Measurements from ENCODE around the gene ASGR1.
"Not testable (repeated sequence)": the region's sequence is repeated elsewhere in the genome, so short reads cannot be mapped to it uniquely, and the experiment has no call there.

The ASGR1 gene

DNA sequence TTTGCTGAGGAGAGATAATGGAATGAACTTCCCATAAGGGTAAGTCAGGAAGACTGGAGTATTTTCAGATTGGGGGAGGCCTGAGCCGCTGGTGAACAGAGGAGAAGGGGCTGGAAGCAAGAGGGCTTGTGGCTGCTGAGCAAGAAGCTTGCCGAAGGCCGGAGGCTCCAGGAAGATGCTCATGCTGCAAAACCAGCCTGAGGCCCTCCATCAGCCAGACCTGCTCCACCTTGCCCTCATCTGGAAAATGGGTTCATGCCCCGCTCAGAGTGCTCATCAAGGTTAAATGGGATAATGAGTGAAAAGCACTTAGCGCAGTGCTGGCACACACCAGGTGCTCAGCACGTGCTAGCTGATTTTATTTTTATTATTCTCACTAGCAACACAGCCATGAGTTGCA lies 5.5 kb upstream of the ASGR1 start:
- no peak for FAIRE-seq

DNA sequence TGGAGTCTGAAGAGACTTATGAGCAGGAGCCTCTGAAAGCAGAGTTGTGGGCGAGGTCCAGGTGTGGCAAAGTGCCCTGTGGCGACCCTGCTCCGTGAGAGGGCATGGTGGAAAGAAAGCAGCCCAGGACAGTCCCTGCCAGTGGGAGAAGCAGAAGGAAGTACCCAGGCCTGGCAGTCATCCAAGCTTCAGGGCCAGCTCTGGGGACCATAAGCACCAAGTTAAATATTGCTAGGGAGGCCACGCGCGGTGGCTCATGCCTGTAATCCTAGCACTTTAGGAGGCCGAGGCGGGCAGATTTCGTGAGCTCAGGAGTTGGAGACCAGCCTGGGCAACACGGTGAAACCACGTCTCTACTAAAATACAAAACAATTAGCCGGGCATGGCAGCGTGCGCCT lies 4.9 kb upstream of the ASGR1 start:
- FAIRE-seq: no peak

DNA sequence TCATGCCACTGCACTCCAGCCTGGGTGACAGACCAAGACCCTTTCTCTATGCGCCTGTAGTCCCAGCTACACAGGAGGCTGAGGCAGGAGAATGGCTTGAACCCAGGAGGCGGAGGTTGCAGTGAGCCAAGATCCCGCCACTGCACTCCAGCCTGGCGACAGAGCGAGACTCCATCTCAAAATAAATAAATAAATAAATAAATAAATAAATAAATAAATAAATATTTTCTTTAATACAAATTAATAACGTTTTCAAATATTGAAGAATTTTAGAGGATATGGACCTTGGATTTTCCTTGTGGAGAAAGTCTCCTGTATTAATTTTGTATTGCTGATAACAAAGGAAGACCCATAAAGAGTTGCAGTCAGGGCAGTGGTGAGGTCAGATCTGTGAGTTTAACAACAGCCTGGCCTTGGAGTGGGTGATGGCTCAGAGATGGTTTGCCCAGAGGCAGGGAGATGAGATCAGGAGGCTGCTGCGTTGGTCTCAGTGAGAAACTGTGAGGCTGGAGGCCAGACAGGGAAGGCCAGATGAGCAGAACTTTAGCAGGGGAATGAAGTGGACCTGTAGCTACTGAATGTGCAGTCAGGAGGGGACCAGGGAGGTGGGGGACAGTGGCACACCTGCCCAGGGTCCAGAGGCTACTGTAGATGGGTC lies 4.4 kb upstream of the ASGR1 start:
- no peak for FAIRE-seq

DNA sequence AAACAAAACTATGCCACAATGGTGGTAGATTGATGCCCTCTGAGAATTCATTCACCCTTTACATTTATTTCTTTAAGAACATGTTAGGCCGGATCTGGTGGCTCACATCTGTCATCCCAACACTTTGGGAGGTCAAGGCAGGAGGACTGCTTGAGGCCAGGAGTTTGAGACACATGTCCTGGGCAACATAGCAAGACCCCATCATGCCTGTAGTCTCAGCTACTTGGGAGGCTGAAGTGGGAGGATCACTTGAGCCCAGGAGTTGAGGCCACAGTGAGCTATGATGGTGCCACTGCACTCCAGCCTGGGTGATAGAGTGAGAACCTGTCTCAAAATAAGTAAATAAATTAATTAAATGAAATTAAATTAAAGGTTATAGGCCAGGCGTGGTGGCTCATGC lies 2.9 kb upstream of the ASGR1 start:
- not testable (repeated sequence) for FAIRE-seq

DNA sequence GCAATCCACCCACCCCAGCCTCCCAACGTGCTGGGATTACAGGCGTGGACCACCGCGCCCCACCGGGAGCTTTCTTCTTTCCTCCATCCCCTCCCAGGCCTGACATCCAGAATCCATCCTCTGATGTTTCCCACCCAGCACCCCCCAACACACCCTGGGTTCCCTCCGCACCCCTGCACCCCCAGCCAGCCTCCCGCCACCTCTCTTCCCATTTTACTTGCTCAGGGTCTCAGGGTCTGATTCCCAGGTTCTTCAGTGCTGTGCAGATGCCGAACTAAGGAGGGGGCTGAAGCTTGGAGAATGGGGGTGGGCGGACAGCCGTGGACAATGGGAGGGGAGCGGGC lies 225 bp downstream of the ASGR1 start:
- FAIRE-seq: no peak

DNA sequence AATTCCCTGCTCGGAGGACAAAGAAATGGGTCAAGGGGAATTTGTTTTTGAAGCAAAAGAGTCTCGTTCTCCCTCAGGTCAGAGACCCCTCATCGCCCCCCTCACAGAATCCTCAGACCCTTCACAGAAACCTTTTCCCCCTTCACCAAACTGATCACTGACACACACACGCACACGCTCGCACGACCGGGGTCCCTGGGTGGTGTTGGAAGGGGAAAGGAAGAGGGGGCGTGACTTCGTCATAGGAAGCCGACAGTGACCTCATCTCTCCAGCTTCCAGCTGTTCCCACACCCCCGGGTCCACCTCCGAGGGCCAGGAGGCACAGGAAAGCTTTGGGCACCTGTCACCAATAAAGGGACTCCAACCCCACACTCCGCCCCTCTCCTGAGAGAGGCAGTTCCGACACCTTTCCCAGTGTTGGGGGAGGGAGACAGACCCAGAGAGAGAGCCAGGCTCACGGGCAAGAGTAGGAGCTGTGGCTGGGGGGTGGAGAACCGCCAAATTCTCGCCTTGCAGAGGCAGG lies 1.2 kb downstream of the ASGR1 start:
- FAIRE-seq: no peak

DNA sequence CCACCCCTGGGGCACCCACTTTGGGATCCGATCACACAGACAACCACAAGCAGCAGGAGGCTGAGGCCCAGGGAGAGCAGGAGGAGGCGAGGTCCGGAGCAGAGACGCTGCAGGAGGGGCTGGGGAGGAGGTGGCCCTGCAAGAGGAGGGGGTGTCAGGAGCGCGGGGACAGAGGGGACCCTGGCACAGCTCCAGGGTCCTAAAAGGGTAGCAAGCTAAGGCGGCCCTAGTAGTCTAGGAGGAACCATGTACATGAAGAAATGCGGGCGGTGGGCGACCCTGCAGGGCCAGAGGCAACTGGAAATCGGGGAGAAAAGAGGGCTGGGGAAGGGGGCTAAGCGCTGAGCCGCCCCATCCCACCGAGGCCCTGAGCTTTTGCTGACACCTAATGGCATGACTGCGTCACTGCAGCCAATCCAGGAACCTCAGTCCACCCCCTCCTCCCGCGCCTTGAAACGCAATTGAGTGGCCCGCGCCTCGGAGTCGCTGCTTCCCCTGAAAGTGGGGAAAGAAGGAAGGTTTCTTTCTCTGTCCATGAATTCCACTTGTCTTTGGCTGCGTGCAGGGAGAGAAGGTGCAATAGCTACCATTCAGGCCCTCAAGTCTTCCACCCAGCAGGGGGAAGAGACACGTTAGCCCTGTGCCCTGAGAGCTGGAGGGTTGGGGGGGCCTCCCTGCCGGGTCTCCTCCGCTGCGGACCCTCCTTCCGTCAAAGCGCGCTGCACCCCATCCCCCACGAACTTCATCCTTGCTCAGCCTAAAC lies 1.8 kb downstream of the ASGR1 start:
- no peak for FAIRE-seq

DNA sequence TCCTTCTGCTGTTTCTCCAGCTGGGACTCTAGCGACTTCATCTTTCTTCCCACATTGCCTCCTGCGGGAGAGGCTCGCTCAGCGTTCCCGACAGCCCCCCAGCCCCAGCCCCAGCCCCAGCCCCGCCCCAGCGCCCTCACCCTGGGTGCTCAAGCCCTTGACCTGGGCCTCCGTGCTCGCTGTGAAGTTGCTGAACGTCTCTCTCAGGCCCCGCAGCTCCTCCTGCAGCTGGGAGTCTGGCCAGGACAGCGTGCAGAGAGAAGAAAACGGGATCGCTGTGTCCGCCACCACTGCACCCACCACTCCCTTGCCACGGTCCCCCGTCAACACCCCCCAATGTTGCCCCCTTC lies 2.4 kb downstream of the ASGR1 start:
- no peak for FAIRE-seq

DNA sequence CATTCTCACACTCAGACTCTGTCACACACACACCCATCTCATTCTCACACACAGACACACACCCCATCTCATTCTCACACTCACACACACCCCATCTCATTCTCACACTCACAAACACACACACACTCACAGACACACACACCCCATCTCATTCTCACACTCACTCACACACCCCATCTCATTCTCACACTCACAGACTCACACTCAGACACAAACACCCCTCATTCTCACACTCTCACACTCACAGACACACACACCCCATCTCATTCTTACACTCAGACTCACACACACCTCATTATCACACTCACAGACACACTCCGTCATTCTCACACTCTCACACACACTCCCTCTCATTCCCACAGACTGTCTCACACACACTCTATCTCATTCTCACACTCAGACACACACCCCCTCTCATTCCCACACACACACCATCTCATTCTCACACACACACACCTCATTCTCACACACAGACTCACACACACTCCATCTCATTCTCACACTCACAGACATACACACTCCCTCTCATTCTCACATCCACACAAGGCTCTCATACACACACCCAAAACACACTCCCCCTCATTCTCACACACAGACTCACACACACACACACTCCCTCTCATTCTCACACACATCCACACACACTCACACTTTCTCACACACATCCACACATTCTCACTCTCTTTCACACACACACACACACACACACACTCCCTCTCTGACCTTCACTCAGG lies 2.9 kb downstream of the ASGR1 start:
- FAIRE-seq: no peak

DNA sequence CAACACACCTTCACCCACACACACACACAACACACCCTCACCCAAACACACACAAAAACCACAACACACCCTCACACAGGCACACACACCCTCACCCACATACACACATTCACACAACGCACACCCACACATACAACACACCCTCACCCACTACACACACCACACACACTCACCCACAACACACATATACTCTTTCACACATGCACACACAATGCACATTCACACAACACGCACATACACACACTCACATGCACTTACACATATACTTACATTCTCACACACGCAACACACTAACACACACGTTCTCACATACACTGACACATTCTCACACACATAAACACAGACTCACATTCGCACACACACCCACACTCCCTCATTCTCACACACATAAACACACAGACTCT lies 3.8 kb downstream of the ASGR1 start:
- no peak for FAIRE-seq

DNA sequence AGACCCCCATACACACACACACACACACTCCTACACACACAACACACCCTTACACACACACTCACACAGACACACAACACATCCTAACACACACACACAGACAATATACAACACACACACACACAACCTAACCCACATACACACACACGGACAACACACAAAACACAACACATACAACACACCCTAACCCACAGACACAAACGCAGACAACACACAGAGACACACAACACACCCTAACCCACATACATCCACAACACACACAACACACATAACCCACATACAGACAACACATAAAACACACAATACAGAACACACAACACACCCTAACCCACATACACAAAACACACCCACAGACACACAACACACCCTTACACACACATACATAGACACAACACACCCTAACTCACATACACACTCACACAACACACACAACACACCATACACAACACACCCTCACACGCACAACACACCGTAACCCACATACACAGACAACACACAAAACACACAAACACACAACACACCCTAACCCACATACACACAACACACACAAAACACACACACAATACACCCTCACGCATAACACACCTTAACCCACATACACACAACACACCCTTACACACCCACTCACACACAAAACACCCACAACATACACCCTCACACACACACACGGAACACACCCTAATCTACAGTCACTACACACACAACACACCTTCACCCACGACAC lies 4.4 kb downstream of the ASGR1 start:
- FAIRE-seq: no peak

DNA sequence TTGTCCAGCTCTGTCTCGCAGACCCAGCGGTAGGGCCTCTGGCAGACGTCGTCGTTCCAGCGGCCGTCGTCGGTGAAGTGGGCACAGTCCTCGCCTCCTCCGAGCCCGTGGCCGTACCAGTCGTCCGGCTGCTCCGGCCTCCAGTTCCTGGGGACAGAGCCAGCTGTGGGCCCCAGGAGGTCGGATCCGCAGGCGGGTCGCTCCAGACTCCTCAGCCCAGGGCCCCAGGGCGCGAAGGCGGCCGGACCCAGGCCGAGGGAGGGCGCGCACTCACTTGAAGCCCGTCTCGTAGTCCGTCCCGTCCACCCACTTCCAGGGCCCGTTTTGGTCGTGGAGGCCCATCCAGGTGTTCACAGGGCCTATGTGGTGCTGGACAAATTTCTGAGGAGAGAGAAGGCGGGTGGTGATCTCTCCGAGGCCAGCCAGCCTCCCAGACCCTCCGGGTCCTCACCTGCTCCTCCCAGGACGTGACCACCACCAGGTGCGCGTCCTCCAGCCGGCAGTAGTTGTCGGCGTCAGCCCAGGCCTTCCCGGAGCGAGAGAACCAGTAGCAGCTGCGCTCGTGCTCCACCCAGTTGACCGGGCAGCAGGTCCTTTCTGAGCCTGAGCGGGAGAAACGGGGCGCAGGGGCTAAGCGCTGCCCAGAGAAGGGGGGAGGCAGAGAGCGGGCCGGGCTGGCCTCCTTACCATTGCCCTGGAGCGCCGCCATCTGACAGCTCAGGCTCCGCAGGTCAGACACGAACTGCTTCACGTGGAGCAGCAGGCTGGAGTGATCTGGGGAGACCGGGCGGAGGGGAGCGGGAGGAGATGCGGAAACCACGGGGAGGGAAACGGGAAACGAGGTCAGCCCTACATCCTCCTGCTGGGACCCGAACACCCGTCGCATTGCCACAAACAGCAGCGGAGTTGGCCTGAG lies 5.2 kb downstream of the ASGR1 start:
- no peak for FAIRE-seq

DNA sequence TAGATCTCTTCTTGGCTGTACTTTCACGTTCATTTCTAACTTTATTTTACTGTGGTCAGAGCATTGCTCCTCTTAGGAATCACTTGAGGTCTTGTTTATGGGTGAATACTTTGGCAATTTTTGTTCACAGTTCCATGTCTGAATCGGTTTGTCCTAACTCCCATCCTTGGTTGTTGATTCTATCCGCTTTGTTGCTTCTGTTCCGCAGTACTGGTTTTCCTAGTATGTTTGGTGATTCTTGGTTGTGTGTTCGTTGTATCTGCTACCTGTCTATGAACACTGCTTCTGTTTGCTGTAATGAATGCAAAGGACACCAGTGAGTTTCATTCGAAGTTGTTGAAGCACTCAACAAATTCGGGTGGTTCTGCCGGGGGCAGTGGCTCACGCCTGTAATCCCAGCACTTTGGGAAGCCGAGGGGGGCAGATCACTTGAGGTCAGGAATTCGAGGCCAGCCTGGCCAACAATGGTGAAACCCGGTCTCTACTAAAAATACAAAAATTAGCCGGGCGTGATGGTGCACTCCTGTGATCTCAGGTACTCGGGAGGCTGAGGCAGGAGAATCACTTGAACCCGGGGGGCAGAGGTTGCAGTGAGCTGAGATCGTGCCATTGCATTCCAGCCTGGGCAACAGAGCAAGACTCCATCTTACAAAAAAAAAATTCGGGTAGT lies 6.5 kb downstream of the ASGR1 start:
- not testable (repeated sequence) for FAIRE-seq

DNA sequence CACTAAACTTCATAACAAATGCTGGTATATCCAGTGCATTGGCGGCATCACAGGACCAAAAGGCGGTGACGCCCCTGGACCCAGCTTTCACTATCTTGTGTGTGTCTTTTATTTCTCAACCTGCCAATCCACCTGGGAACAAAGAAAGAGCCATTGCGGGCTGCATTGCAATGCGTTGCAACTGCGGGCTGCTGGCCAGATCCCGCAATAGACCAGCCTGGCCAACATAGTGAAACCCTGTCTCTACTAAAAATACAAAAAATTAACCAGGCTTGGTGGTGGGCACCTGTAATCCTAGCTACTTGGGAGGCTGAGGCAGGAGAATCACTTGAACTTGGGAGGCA lies 9.6 kb downstream of the ASGR1 start:
- not testable (repeated sequence) for FAIRE-seq

DNA sequence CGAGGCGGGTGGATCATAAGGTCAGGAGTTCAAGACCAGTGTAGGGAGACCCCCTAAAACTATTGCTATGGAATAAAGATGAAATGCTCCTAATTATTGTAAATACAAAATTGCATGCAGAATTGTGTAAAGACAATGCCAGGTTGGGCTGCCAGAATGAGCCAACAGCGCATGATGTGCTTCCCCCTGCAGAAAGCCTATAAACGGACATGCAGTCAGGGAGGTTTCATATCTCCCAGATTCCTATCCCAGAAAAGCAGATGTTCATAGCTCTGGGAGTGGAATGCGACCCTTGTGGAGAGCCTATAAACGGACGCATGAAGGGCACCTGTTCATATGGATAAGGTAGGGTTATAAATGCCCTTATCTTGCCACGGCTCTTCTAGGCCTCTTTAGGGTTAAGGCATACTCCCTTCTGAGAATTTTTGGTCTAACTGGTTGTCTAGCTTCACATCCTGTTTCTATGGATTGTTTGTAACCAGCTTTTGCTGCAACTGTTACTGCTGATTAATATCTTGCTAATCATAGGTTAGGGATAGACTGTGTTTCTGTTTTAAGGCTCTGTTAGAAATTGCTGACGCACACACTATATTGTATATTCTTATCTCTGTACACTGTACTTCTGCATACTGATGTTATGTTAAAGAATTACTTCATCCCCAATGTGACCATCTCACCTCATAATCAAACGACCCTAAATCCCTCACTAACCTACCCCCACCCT lies 10.2 kb downstream of the ASGR1 start:
- FAIRE-seq: not testable (repeated sequence)

DNA sequence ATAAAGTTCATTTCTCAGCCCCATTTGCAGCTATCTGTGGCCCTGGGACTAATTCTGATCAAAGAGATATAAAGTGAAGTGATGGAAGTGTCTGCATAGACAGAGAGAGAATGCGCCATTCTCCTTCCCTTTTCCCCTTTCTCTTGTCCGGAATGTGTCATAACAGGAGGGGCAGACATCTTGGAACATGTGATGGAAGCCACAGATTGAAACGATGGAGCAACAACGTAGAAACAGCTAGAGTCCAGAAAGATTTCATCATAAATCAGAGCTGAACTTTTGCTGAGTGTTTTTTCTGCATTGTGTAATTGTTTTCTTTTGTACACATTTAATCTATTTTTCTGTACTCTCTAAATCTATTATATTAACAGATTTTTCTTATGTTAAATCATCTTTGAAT lies 11.3 kb downstream of the ASGR1 start:
- no peak for FAIRE-seq

DNA sequence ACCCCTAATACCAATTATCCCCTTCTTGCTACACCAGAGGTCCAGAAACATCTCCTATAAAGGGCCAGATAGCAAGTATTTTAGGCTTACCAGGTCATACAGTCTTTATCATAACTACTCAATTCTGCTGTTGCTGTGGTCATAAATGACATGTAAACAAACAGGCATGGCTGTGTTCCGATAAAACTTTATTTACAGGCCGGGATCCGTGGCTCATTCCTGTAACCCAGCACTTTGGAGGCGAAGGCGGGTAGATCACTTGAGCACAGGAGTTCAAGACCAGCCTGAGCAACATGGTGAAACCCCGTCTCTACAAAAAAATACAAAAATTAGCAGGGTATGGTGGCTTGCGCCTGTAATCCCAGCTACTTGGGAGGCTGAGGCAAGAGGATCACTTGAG lies 12.3 kb downstream of the ASGR1 start:
- no peak for FAIRE-seq

DNA sequence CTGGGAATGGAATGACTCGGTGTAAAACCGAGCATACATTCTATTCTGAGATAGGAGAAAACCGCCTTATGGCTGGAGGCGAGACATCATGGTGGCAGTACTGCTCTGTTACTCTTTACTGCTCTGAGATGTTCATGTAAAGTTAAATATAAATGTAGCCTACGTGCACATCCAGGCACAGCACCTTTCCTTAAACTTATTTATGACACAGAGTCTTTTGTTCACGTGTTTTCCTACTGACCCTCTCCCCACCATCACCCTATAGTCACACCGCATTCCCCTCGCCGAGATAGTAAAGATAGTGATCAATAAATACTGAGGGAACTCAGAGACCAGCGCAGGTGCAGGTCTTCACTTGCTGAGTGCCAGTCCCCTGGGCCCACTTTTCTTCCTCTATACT lies 19.6 kb downstream of the ASGR1 start:
- FAIRE-seq: not testable (repeated sequence)

DNA sequence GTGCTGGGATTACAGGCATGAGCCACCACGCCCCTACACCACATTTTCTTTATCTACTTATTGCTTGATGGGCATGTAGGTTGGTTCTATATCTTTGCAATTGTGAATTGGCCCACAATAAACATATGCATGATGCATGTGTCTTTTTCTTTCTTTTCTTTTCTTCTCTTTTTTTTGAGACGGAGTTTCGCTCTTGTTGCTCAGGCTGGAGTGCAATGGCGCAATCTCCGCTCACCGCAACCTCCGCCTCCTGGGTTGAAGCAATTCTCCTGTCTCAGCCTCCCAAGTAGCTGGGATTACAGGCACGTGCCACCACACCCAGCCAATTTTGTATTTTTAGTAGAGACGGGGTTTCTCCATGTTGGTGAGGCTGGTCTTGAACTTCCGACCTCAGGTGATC lies 20.7 kb downstream of the ASGR1 start:
- not testable (repeated sequence) for FAIRE-seq

DNA sequence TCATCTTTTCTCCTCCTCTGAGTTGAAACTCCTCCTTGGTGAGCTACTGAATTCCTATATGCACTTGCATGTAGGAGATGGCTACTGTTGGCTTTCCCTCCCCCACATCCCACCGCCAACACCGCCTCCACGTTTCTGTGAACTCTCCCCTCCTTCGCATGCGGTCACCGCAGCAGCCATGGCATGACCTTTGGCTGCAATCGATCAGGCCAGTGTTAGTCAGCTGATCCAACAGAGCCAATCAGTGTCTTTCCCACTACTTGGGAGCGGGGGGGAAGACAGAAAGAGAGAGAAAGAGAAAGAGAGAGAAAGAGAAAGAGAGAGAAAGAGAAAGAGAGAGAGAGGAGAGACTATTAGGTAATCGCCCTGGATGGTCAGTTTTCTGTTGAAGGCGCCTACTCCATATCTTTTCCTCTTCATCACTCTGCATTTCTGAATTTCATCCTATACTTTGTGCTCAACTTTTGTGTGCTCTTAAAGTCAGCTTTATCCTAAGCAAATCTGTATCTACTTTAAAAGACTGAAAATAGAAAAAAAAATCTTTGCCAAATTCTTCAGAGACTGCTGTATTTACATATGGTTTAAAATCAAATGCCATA lies 22.7 kb downstream of the ASGR1 start:
- no peak for FAIRE-seq

DNA sequence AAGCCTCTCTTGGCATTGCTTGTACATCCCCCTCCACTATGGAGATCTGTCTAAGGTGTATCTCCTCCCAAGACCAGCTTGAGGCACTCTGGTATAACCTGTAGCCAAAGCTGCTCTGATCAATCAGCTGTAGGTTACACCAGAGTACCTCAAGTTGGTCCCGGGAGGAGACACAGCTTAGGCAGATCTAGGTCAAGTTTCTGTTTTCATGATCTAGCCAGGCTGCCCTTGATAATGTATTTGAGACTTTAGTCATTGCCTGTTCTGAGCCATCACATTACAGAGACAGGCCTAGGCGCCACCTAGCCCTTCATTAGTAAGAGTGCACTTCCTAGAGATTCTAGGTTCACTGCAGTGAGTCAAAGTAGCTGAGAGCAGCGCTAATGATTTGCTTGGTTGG lies 31.4 kb downstream of the ASGR1 start:
- FAIRE-seq: no peak
